HG03442 (cell line): ENCODE results near the gene LRRK1.

Experiments
- ATAC-seq: cut with Tn5 transposase; IDR thresholded peaks from one replicate; pipeline ENCODE4 v1.9.1; 2021; ENCODE audit warnings: mild to moderate bottlenecking, moderate library complexity; ENCODE audit not compliant: unreplicated experiment

Gene LRRK1

DNA sequence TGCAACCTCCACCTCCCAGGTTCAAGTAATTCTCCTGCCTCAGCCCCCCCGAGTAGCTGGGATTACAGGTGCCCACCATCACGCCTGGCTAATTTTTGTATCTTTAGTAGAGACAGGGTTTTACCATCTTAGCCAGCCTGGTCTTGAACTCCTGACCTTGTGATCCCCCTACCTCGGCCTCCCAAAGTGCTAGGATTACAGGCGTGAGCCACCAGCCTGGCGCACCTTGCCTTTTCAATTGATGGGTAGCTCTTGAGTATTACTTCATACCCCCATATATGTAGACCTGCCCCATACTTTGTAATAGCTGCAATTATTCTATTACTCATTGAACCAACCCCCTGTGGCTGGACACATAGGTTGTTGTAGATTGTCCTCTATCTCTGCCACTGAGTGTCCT is 101.3 kb downstream of the LRRK1 start:
- ATAC-seq = no peak

DNA sequence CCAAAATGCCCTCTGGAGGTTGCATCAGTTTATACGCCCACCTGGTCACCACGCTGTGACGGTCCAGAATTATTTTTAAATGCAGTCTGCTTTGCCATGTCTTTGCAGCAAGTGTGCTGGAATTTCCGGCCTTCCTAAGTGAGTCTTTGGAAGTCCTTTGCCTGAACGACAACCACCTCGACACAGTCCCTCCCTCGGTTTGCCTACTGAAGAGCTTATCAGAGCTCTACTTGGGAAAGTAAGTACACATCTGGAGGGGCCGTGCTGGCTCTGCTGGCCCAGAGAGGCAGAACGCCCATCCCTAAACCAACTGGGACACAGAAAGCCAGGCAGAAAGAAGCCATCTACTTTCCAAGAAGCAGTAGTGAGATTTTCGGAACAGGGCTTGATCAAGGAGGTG is 101.8 kb downstream of the LRRK1 start:
- ATAC-seq = no peak

DNA sequence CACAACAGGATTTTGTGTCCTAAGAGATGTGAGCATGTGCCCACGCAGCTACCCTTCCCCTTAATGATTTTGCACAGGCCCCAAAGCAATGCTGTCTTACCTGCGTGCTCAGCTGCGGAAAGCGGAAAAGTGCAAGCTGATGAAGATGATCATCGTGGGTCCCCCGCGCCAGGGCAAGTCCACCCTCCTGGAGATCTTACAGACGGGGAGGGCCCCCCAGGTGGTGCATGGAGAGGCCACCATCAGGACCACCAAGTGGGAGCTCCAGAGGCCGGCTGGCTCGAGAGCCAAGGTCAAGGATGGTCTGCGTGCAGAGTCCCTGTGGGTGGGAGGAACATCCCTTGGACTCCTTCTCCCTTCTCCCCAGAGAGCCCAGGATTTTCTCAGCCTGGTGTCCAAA is 103.1 kb downstream of the LRRK1 start:
- ATAC-seq = no peak

DNA sequence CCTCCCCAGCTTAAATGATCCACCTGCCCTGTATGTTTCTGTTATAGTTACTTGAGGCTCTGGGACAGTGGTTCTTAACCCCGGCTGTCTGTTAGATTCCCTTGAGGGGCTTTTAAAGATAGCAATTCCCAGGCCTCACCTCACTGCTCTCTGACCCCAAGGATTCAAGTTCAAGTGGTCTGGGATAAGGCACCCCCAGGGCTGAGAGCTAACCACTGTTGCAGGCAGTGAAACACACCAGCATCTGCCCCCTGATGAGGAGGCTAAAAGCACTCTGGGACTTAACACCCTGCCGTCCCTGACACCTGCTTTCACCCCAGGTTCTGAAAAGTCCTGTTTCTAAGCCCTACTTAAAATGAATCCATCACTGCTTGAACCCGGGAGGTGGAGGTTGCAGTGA is 103.7 kb downstream of the LRRK1 start:
- ATAC-seq = no peak

DNA sequence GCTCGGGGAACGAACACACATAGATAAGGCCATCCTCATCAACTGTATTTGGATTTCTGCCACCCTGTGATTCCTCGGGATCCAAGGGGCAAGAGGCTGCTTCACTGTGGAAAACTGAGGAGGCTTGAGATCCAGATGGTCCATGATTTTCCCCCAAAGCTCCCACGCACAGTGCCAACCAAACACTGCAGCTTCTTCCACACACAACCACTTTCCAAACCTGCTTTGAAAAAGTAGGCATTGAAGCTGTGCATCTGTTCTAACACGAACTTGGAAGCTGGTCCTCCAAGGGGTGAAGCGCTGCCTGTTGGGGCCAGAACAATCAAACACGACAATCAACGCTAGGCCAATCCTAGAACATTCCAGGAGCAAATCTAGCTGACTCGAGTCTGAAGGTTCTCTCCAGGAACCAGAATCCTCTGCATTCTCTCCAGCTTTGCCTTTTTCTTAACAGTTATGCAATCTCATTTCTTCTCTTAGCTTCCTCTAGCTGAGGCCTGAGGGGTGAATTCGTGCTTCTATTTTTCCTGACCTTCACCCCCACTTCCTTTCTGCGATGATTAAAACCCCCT is 104.4 kb downstream of the LRRK1 start:
- ATAC-seq = no peak

DNA sequence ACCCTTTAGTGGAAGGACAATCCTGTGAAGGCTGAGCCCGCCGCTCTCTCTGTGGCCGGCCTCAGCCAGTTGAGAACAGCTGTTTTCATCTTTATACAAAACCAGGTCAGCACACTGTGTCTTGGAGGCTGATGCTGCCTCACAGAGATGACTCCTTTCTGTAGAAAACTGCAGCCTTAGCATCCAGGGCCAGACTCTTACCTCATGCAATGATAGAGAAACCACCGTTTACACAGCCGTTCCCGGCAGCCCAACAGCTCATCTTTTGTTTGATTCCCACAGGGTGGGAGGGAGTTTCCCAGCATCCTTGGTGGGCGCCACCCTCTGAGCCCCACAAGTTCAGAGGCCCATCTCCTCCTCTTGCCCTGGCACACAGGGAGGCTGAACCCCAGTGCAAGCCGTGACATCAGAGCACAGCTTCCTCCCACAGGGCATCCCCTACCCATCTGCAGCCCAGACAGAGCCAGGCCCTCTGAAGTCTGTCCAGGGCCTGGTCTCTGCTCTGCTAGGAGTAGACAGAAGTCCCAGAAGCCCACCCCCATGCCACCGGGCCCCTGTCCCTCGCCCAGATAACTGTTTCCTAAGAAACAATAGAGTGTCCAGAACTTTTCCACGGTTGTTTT is 105.0 kb downstream of the LRRK1 start:
- no peak for ATAC-seq

DNA sequence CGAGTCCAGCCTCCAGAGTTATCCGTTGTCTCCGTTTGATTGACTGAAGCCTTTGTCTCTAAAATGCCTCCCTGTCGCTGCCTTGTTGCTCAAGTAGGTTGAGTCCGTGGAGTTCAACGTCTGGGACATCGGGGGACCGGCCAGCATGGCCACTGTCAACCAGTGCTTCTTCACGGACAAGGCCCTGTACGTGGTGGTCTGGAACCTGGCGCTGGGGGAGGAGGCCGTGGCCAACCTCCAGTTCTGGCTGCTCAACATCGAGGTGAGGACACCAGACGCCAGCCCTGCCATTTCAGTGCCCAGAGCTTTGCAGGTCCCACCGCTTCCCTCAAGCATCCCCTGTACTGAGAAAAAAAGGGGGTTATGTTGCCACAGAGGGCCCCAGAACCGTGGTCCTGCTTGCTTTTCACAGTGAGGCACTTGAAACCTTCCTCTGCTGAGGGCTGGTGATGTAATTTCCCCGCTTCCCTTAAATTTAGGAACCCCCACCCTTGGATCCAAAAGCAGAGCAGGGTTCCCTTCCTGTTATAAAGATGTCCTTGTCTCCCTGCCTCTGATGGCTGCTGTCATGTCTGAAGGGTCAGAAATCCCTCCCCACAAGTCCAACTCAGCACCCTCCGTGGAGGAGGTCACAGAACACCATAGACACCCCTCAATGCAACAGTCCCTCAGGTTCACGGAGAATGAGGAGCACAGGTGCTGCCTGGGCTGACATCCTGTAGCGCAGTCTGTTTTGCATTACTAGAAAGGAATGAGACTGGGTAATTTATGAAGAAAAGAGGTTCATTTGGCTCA is 105.7 kb downstream of the LRRK1 start:
- no peak for ATAC-seq

DNA sequence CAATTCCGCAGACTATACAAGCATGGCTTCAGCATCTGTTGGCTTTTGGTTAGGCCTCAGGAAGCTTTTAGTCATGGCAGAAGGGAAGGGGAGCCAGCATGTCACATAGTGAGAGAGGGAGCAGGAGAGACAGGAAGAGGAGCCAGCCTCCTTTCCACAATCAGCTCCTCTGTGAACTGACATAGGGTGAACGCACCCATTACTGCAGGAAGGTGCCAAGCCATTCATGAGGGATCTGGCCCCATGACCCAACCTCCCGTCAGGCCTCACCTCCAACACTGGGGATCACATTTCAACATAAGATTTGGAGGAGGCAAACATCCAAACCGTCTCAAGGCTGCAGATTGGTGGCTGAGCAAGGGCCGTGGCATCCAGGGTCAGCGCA is 106.3 kb downstream of the LRRK1 start:
- no peak for ATAC-seq

DNA sequence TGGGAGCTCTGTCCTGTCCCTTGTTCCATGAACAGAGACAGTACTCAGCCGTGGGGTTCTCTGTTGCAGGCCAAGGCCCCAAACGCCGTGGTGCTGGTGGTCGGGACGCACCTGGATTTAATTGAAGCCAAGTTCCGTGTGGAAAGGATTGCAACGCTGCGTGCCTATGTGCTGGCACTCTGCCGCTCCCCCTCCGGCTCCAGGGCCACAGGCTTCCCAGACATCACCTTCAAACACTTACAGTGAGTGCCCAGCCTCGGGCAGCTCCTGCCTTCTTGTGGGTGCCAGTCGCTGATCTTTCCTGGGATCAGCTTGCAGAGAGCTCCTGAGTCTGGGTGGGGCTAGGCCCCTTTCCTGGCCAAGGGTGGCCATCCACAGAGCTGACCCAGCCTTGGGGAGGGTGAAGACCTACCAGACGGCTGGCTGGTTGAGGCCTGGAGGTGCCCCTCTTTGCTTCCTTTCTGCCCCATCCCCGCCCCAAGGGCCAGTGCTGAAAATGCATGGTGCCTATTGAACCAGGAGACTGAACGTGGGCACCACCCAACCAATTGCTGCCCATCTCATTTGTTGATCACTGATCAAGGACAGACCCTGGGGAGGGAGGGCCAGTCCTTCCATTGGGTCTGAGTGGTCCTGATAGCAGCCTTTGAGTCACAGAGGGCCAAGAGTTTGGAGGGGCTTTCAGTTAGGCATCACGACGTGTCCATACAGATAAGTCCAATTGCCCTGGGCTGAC is 106.9 kb downstream of the LRRK1 start:
- ATAC-seq = no peak

DNA sequence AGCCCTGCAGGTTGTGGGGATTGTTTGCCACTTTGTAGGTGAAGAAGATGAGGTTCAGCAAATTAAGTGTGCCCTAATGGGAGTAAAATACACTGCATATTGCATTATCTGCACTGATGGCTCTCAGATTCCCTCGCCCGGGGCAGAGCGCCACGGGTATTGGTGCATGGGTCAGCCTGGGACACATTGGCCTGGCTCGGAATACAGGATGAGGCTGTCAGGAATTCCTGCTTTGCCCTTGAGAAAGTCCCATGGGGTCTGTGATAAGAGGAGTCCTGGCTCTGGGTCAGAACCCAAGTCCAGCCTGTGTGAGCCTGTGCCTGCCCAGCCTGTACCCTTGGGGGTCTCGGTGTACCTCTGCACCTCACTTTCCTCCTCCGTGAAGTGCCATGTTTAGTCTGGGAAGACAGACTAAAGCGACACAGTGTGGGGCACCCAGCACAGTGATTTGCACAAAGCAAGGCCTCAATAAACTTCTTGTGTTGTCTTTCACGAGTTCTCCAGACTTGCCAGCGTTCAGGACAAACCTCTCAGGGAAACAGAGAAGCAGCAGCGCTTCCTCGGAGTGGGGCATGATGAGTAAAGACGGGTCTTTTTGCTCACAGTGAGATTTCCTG is 107.6 kb downstream of the LRRK1 start:
- ATAC-seq = no peak

DNA sequence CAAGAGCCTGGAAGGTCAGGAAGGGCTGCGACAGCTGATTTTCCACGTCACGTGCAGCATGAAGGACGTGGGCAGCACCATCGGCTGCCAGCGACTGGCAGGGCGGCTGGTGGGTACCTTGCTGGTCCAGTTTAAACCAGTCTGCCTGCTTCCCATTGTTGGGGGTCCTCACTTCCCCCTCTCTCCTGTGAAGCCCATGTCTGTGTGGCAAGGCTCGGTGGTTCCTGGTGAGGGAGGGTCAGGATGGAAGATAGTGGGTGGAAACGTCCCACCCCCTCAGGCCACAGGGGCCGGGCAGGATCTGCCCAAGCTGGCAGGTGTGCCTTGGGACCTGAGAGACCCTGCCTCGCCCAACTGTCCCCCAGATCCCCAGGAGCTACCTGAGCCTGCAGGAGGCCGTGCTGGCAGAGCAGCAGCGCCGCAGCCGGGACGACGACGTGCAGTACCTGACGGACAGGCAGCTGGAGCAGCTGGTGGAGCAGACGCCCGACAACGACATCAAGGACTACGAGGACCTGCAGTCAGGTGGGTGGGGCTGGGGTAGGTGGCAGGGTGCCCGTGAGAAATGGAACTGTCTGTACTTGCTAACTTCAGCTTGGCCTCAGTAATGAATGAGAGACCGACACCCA is 108.2 kb downstream of the LRRK1 start:
- no peak for ATAC-seq

DNA sequence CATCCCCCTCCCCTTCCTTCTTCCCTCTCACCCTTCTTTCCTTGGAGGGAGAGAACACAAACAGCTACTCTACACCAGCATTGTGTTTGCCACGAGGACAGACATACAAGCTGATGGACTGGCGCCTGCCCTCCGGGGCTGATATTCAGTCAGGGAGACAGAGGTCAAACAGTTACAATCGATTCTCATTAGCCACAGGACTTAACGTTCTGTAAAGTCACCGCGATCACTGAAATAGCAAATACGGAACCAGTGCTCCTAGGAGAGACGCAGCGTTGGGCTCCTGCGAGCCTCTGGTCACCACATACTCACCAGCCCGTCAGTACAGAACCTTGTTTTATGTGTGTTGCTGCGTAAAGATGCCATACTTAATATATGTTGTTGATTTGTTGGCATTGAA is 108.8 kb downstream of the LRRK1 start:
- no peak for ATAC-seq

DNA sequence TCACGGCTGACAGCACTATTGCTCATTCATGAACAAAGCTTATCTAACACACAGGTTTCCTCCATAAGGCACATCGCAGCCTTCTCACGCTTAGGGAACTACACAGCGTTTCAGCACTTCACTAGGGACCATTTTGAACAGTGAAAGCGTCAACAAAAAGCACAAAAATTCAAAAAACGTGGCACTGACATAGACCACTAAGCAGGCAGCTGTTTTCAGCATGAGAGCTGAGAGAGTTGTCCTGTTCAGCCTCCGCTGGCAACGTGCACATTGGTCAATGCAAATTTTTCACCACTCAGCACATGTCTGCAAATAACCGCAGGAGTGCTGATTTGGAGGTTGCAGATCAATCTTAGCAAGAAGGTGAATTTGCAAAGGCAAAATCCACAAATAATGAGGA is 109.2 kb downstream of the LRRK1 start:
- ATAC-seq = no peak

DNA sequence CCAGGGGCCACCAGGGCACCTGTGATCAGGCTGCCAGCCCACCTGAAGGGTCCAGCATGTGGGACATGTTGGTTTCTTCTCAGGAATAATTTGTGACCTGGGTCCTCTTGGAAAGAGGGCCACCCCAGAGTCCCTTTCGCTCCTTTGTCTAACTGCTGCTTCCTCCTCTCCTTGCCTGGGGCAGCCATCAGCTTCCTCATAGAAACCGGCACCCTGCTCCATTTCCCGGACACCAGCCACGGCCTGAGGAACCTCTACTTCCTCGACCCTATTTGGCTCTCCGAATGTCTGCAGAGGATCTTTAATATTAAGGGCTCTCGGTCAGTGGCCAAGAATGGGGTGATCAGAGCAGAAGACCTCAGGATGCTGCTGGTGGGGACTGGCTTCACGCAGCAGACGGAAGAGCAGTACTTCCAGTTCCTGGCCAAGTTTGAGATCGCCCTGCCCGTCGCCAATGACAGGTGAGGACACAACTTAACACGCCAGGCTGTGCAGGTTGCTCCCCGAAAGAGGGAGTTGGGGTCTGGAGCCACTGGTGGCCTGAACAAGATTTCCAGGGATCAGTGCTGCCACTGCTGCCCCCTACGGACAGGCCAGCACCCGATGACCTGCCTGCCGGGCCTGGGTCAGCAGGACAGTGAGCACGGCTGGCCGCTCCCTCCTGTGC is 109.7 kb downstream of the LRRK1 start:
- no peak for ATAC-seq

DNA sequence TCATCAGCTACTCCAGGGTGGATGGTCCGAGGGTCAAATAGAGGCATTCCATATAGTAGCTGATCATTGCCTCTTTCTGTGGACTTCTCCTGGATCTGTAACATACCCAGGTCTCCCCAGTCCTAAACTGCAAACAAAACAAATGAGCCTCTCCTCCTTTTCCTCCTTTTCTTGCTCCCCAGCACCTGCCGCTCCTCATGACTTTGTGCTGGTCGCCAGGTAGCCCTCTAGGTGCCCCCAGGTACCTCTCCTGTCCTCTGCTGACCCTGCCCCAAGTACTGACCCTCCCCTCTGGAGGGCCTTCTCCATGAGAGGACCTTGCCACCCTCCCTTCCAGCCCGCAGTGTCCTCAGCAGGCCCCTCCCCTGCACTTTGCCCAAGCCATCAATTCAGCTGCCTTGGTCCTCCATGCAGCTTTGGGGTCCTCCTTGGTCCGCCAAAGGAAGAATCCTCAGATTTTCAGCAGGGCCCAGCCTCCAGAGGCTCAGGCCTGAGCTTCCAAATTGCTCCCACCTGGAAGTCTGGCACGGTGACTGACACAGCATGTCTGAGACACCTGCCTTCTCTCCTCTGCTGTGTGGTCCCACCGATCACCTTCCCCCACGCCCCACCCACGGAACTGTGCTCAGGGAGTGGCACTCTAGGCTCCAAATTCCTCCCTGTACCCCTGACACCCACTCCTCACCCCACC is 111.0 kb downstream of the LRRK1 start:
- no peak for ATAC-seq

DNA sequence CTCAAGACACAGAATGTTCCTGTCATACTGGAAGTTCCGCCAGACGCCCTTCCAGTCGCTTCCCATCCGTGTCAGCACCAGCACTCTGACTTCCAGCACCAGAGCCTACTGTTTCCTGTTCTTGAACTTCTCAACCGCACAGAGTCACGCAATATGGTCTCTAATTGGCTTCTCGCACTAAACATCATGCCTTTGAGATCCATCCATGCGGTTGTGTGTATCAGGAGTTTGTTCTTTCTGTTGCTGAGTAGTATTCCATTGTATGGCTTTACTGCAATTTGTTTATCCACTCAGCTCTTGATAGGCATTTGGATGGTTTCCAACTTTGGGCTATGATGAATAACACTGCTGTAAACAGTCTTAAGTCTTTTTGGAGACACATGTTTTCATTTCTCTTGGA is 112.1 kb downstream of the LRRK1 start:
- no peak for ATAC-seq

DNA sequence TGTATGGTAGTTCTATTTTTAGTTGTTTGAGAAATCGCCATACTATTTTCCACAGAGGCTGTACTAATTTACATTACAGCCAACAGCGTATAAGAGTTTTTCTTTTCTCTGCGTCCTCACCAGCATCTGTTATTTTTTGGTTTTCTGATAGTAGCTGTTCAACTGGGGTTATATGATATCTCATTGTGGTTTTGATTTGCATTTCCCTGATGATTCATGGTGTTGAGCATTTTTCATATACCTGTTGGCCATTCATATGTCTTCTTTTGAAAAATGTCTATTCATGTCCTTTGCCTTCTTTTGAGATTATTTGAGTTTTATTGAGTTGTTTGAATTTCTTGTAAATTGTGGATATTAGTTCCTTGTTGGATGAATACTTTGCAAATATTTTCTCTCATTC is 114.6 kb downstream of the LRRK1 start:
- no peak for ATAC-seq

DNA sequence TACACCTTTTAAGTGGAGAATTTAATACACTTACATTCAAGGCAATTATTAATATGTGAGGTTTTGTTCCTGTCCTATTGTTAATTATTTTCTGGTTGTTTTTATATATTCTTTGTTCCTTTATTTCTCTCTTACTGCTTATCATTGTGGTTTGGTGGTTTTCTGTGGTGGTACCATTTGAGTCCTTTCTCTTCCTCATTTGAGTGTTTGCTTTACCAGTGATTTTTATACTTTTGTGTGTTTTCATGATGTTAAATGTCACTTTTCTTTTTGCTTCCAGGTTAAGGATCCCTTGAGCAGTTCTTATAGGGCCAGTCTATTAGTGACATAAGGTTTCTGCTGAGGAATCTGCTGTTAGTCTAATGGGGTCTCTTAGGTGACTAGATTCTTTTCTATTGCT is 116.5 kb downstream of the LRRK1 start:
- no peak for ATAC-seq

DNA sequence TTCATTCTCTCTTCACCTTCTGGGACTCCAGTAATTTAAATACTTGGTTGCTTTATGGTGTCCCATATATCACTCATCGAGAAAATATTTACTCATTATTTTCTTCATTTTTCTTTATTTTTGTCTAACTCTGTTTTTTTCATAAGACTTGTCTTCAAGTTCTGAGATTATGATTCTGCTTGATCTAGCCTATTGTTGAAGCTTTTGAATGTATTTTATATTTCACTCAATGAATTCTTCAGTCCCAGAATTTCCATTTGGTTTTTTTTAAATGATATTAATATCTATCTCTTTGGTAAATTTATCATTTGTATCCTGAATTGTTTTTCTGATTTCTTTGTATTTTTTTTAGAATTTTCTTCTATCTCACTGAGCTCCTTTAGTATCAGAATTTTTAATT is 117.0 kb downstream of the LRRK1 start:
- no peak for ATAC-seq
